Measurements from ENCODE around the gene EPHA3.

EPHA3 gene

GRCh38 chr3:89375451-89375850, 268.0 kb downstream of the EPHA3 start:
- DNase-seq (ENCODE audit: low spot score) = no peak
- TF ChIP-seq, protein P1, sequence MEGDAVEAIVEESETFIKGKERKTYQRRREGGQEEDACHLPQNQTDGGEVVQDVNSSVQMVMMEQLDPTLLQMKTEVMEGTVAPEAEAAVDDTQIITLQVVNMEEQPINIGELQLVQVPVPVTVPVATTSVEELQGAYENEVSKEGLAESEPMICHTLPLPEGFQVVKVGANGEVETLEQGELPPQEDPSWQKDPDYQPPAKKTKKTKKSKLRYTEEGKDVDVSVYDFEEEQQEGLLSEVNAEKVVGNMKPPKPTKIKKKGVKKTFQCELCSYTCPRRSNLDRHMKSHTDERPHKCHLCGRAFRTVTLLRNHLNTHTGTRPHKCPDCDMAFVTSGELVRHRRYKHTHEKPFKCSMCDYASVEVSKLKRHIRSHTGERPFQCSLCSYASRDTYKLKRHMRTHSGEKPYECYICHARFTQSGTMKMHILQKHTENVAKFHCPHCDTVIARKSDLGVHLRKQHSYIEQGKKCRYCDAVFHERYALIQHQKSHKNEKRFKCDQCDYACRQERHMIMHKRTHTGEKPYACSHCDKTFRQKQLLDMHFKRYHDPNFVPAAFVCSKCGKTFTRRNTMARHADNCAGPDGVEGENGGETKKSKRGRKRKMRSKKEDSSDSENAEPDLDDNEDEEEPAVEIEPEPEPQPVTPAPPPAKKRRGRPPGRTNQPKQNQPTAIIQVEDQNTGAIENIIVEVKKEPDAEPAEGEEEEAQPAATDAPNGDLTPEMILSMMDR (IDR thresholded peaks at IDR 0.05; ENCODE audit: borderline replicate concordance, control extremely low read depth, extremely low read depth, insufficient read depth, missing control alignments) = no peak
- in situ Hi-C loops (cut with MboI; ENCODE audit: low sequenced_read_pairs, unreplicated experiment) = no loop called here

DNA sequence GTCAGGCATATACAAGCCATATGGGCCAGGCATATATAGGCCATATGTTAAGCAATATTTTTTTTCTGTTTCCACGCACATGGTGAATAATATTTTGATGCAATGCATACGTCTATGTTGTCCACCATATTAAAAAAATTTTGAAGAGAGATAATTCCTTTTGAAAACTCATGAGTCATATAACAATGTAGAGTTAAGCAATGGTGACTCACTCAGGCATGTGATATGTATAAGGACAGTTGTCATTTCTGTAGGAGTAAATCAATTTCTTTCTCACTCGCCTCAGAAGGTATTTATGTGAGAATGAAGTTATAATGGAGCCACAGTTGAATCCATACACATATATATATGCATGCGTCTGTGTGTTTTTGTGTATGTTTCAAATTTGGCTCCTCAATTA, 272.6 kb downstream of the EPHA3 start:
- DNase-seq (ENCODE audit: low spot score) = no peak
- in situ Hi-C loops (cut with MboI; ENCODE audit: low sequenced_read_pairs, unreplicated experiment) = no loop called here
- TF ChIP-seq, protein P1 (IDR thresholded peaks at IDR 0.05; ENCODE audit: borderline replicate concordance, control extremely low read depth, extremely low read depth, insufficient read depth, missing control alignments) = no peak

DNA sequence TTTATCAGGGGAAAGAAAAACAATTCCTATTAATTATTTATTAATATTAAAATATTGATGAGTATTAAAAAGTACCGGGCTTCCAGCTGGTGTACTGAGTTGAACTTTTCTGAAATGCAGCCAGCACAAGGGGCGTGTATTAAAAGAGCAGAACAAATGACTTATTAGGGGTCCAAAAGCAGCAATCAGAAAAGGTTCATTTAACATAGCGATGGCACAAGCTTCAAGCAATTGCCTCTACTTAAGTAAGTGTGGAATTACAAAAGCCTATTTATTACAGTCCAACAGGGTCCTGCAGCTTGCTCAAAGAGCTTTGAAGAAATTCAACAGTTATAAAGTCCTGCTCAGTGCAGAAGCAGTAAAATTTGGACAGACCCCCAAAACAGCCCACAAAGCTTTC, 285.6 kb downstream of the EPHA3 start:
- in situ Hi-C loops (cut with MboI; ENCODE audit: low sequenced_read_pairs, unreplicated experiment) = no loop called here
- TF ChIP-seq, protein P1 (IDR thresholded peaks at IDR 0.05; ENCODE audit: borderline replicate concordance, control extremely low read depth, extremely low read depth, insufficient read depth, missing control alignments) = no peak
- no peak for DNase-seq (ENCODE audit: low spot score)

- DNase-seq (ENCODE audit: low spot score) = no peak
- in situ Hi-C loops (cut with MboI; ENCODE audit: low sequenced_read_pairs, unreplicated experiment) = no loop called here
- TF ChIP-seq, protein P1 (IDR thresholded peaks at IDR 0.05; ENCODE audit: borderline replicate concordance, control extremely low read depth, extremely low read depth, insufficient read depth, missing control alignments) = no peak
Observed at GRCh38 chr3:89395456-89395855, 288.0 kb downstream of the EPHA3 start.

- no peak for DNase-seq (ENCODE audit: low spot score)
- in situ Hi-C loops (cut with MboI; ENCODE audit: low sequenced_read_pairs, unreplicated experiment) = no loop called here
- TF ChIP-seq, protein P1 (IDR thresholded peaks at IDR 0.05; ENCODE audit: borderline replicate concordance, control extremely low read depth, extremely low read depth, insufficient read depth, missing control alignments) = no peak
Observed at GRCh38 chr3:89395996-89396395, 288.6 kb downstream of the EPHA3 start.

DNA sequence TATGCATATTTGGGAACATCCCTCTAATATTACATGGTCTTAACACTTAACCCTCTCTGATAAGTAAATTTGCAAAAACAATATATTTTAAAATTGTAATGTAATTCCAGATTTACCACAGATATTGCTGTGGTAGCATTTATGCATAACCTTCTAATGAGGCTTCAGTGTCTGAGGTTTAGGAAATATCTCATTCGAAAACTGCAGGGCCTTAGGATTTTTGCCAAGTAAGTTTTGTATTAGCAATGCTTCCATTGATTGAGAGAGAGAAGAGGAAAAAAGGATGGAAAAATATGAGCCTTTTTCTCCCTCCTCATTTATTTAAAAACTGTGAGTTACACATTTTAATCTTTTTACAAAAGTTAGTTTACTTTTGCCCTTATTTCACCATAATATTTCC, 294.6 kb downstream of the EPHA3 start:
- TF ChIP-seq, protein P1 (IDR thresholded peaks at IDR 0.05; ENCODE audit: borderline replicate concordance, control extremely low read depth, extremely low read depth, insufficient read depth, missing control alignments) = no peak
- in situ Hi-C loops (cut with MboI; ENCODE audit: low sequenced_read_pairs, unreplicated experiment) = no loop called here
- DNase-seq (ENCODE audit: low spot score) = no peak

GRCh38 chr3:89405176-89405575, 297.8 kb downstream of the EPHA3 start:
- DNase-seq (ENCODE audit: low spot score) = no peak
- TF ChIP-seq, protein P1 (IDR thresholded peaks at IDR 0.05; ENCODE audit: borderline replicate concordance, control extremely low read depth, extremely low read depth, insufficient read depth, missing control alignments) = no peak
- in situ Hi-C loops (cut with MboI; ENCODE audit: low sequenced_read_pairs, unreplicated experiment) = no loop called here
